HG03175 (cell line): ENCODE measurements around the gene CMPK1.

Experiments used
- ATAC-seq: cut with Tn5 transposase; IDR thresholded peaks from one replicate; pipeline ENCODE4 v1.9.1; 2021; ENCODE audit warnings: mild to moderate bottlenecking, moderate library complexity; ENCODE audit not compliant: unreplicated experiment

Gene CMPK1

DNA sequence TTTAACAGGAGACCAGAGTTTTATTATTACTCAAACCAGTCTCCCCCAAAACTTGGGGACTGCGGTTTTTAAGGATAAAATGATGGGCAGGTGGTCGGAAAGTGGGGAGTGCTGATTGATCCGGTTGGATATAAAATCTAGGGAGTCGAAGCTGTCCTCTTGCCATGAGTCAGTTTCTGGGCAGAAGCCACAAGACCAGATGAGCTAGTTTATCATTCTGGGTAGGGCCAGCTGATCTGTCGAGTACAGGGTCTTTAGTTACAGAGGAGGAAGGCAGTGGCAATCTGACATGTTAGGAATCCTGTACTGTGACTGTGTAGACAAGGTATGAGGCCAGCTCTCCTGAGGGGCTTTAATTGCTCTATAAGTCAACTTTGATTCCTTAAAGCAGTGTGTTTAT is 59.6 kb downstream of the CMPK1 start:
- no peak for ATAC-seq

GRCh38 chr1:47395433-47395832 is 61.8 kb downstream of the CMPK1 start:
- no peak for ATAC-seq

DNA sequence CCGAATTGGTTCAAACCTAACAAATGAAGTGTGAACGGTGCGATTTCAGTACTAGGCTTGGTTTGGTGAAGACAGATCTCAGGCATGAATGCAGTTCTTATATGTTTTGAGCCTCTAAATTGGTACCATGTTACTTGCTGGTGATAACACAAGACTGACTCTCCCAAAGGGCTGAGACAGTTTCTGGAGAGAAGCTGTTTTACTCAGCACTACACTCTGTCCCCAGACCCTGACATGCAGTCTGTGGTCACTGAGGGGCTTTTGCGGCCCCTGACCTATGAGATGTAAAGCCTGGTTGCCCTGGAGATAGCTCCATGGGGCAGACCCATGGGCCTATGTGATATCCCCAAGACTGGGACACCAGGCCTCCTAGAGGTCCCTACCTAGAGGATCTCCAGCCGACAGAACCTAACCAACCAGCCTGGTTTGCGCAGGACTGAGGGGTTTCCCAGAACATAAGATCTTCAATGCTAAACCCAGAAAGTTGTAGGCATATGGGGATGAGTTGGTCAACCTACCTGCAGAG is 63.1 kb downstream of the CMPK1 start:
- no peak for ATAC-seq

DNA sequence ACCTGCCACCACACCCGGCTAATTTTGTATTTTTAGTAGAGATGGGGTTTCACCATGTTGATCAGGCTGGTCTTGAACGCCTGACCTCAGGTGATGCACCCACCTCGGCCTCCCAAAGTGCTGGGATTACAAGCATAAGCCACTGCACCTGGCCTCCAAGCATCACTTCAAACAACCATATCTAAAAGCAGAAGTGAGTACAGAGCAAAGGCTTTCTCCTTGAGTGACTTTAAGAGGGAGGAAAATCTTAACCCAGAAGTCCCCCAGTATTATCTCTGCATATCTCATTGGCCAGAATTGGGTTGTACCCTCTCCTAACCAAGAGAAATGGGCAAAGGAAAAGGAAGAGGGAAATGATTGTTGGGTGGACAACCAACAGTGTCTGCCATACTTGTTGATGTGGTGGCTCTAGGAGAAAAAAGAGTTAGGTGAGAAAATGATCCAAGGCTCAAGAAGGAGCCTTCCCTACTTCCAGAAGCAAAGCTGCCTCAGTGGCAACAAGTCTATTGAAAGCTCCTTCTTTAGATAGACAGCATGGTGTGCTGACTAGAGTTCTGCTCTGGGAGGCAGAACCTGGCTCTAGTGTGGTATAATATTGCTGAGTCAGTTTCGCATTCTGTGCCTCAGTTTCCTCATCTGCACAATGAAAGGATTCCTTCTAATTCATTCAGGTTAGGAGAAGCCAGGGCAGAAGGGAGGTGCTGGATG is 65.7 kb downstream of the CMPK1 start:
- no peak for ATAC-seq

GRCh38 chr1:47399846-47400155 is 66.2 kb downstream of the CMPK1 start:
- no peak for ATAC-seq

GRCh38 chr1:47401761-47402160 is 68.2 kb downstream of the CMPK1 start:
- ATAC-seq = no peak

- no peak for ATAC-seq
Measured at GRCh38 chr1:47402591-47402990, 69.0 kb downstream of the CMPK1 start.

DNA sequence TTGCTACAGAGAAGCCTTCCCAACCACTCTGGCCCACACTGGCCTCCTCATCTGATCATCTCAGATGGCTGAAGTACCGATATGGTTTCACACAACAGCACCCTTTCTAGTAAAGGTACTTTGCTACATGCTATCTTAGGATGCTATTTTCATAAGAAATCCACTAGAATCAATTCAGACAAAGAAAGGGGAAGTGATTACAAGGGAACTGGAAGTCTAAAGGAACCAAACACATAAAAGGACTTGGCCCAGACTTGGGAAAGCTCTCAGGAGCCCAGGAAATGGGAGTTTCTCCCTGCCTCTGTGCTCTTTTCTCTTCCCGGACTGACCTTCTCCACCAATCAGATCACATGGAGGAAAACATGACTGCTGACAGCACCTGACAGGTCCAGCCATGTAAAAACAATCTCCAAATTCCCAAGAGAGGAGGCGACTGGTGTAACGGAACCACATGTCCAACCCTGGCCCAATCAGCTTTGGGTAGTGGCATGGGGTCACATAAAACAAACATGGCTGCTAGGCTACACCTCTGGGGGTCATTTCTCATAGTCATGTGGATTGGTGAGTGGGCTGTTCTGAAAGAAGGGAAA is 69.8 kb downstream of the CMPK1 start:
- ATAC-seq = no peak

DNA sequence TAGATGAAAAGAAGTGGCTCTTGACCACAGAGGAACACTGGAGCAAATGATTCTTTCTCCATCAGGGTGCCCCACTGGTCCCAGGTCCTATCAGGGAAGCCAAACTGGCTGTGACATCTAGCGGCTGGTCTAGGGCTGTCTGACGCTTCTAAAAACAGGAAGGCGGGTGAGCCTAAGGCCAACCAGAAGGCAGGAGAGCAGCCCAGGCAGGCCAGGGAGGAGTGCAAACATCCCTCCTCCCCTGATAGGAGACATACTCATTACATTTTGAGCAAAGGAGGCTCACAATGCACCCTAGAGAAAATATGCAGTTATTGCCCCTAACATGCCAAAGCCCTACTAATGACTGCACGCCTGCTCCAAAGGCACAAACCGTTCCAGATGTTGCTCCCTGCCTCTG is 72.1 kb downstream of the CMPK1 start:
- no peak for ATAC-seq

GRCh38 chr1:47406966-47407365 is 73.4 kb downstream of the CMPK1 start:
- no peak for ATAC-seq

GRCh38 chr1:47407481-47407880 is 73.9 kb downstream of the CMPK1 start:
- no peak for ATAC-seq

DNA sequence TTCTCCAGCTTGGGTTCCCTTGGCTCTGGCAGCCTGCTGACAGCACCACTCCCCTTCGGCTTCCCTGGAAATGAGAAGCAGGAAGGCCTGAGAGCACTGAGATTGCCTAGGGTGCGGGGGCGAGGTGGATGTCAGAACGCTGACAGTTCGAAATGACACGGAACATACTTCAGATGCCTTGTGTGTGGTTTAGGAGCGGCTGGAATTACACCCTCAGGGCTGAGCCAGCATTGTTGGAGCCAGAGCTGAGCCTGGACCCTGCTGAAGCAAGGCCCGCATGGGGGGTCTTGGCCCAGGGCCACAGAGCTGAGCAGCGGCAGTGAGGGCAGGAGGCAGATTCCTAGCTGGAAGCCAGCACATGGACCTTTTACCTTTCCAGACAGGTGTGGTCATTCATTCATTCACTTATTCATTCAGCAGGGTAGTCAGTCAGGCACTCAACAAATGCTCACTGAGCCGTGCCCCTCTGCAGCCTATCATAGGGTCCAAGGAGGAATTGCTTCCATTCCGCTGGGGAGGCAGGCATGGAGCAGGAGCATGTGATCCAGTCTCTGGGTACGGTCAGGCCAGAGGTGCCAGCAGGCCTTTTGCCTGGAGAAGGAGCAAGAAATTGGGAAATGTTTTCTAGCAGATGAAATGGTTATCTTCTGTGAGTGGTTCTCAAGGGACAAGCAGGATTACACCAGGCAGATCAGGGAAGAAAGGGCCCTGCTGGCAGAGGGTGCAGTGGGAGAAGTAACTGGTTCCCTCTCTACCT is 75.9 kb downstream of the CMPK1 start:
- ATAC-seq = no peak

DNA sequence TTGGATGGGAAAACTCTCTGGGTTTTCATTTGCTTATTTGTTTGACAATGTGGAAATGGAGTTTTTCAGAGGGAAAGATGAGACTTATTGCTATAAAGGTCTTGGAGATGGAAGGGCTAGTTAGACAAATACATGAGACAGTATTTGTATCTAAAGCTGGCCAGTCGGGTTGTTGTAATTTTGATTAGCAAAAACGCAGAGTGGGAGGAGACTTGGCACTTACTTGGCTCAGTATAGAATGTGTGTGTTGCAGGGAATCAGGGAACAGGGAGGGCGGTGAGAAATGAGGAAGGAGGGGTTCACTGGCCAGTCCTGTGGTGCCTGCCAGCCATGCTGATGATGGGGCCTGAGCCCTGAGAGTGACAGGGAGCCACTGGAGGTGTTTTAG is 76.5 kb downstream of the CMPK1 start:
- ATAC-seq = no peak

DNA sequence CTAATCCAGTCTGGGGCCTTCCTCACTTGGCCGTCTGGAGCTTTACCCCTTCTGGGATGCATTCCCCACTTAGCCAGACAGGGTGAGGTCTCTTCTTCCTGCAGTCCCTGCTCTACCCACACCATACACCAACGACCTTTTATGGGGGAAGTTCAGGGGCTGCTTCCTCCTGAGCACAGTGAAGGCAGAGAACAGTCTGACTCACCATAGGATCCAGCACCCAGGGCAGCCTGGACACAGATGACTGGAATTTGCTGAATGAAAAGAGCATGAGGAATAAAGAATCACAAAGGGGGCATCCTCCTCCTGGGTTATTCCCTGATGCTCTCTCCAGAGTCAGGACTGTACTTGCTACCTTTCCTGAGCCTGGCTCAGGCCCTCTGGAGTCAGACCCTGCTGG is 77.8 kb downstream of the CMPK1 start:
- ATAC-seq = no peak

DNA sequence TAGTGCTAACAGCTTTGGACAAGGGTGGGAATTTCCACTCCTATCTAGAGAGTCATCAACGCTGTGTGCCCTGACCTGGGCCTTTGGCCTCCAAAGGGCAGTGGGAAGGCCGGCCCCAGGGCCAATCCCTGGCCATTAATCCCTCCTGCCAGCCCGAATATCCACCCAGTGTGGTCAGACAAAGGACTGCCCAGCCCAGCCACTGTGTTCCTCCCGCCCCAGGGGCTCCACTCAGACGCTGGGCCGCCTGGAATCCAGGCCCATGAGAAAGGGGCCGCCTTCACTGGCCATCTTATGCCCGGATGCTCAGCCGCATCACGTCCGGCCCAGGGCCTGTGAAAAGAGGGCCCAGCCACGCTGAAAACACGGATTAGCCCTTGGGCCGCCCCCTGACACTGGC is 78.8 kb downstream of the CMPK1 start:
- ATAC-seq = no peak

- ATAC-seq = no peak
Measured at GRCh38 chr1:47415728-47416318, 82.2 kb downstream of the CMPK1 start, which contains the start of gene FOXE3. Gene FOXE3, plus strand, starts transcription at chr1:47416285. Its CDS starts 31 bp downstream, at chr1:47416316.

DNA sequence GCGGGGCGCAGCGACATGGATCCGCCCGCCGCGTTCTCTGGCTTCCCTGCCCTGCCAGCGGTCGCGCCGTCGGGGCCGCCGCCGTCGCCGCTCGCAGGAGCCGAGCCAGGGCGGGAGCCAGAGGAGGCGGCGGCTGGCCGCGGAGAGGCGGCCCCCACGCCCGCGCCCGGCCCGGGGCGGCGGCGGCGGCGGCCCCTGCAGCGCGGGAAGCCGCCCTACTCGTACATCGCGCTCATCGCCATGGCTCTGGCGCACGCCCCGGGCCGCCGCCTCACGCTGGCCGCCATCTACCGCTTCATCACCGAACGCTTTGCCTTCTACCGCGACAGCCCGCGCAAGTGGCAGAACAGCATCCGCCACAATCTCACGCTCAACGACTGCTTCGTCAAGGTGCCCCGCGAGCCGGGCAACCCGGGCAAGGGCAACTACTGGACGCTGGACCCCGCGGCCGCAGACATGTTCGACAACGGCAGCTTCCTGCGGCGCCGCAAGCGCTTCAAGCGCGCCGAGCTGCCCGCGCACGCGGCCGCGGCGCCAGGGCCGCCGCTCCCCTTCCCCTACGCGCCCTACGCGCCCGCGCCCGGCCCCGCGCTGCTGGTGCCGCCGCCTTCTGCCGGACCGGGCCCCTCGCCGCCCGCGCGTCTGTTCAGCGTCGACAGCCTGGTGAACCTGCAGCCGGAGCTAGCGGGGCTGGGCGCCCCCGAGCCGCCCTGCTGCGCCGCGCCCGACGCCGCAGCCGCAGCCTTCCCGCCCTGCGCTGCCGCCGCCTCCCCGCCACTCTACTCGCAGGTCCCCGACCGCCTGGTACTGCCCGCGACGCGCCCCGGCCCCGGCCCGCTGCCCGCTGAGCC is 83.0 kb downstream of the CMPK1 start:
- no peak for ATAC-seq

- no peak for ATAC-seq
Measured at GRCh38 chr1:47417170-47418044, 83.8 kb downstream of the CMPK1 start.

GRCh38 chr1:47418122-47418521 is 84.5 kb downstream of the CMPK1 start:
- no peak for ATAC-seq
